ENCODE measurements around the gene KRT72. TPM values are rescaled to one million over a fixed set of nuclear protein-coding genes. Genes with fewer than 3 reads are reported as not detected.

Gene KRT72
- total RNA-seq, 2 experiments from 2014 or later: 82.2 to 83.4 TPM

GRCh38 chr12:52631264-52631663, 30.0 kb upstream of the KRT72 start:
- DNase-seq (no peak), ATAC-seq (ENCODE audit: poor library complexity) (no peak)
- Mint-ChIP-seq H3K27ac (peak overlapping the region; percentile 89), H3K4me3 (peak overlapping the region; percentile 91), H3K36me3 (ENCODE audit: low read depth) (peaks cover 10% of the 10 kb centered on the region), H3K9me3 (no peaks in the 10 kb centered on the region), H3K27me3 (no peaks in the 10 kb centered on the region), H3K4me1 (ENCODE audit: low read depth) (peaks cover 82% of the 10 kb centered on the region)
- Histone ChIP-seq H3K4me1 (ENCODE audit: insufficient read depth, low read length) (peaks cover 67% of the 10 kb centered on the region), H3K36me3 (ENCODE audit: insufficient read depth, low read length) (no peaks in the 10 kb centered on the region), H3K9me3 (ENCODE audit: control insufficient read depth in 1 of 2, insufficient read depth in 1 of 2, low read length in 2 of 2) (no peaks in the 10 kb centered on the region), H3K27ac (ENCODE audit: low read depth in 1 of 2, low read length in 2 of 2) (no peak overlapping the region), H3K4me3 (ENCODE audit: low read length) (no peak overlapping the region), H3K27me3 (ENCODE audit: control insufficient read depth in 1 of 2, insufficient read depth in 2 of 2, low read length in 2 of 2) (no peaks in the 10 kb centered on the region)
- intact Hi-C loops (cut with DNase I, micrococcal nuclease): no loop called here
- TF ChIP-seq CTCF (IDR thresholded peaks at IDR 0.05): no peak
- POLR2A ChIA-PET: interaction anchor here (1.8 kb wide), 1 partner anchor 13 kb away, joined by 6 read pairs; the partner anchor contains the start of gene KRT73
- CTCF ChIA-PET: no interaction called here

DNA sequence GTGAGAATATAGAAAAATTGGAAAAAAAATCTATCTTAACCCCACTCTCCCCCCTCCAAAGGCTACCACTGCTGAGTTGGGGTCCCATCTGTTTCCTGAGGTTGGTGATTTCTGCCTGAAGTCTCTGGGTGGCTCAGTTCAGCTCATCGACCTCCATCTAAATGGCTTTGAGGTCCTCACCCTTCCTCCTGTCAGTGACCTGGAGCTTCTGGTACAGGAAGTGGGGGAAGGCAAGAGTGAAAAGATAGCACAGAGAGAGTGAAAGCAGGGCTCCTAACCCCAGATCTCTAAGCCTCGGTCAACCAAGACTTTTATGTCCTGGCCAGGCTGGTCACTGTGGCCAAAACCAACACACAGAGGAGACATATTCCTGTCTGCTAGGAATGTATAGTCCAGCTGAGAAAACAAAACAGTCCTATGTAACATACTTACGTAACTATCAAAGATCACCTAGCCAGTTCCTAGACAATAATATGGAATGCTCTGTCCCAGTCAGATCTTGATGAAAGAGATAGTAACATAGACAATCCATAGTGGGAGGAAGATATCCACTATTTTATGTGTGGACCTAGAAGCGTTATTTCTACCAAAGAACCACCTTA, 29.4 kb upstream of the KRT72 start:
- H3K36me3 Mint-ChIP-seq (ENCODE audit: low read depth): peaks cover 10% of the 10 kb centered on the region
- intact Hi-C loops (cut with DNase I, micrococcal nuclease): no loop called here
- POLR2A ChIA-PET: interaction anchor here (1.1 to 2.2 kb wide), 3 partner anchors 12 to 45 kb away, joined by 4 to 15 read pairs (median 6); partner anchors contain the start of gene KRT73
- H3K4me3 Mint-ChIP-seq: peak overlapping the region; percentile 91
- H3K27ac ChIP-seq (ENCODE audit: low read depth in 1 of 2, low read length in 2 of 2): no peak overlapping the region
- no peaks in the 10 kb centered on the region for H3K9me3 Mint-ChIP-seq
- peak overlapping the region; percentile 39 for H3K4me3 ChIP-seq (ENCODE audit: low read length)
- H3K27me3 Mint-ChIP-seq: no peaks in the 10 kb centered on the region
- H3K4me1 Mint-ChIP-seq (ENCODE audit: low read depth): peaks cover 84% of the 10 kb centered on the region
- H3K27me3 ChIP-seq (ENCODE audit: control insufficient read depth in 1 of 2, insufficient read depth in 2 of 2, low read length in 2 of 2): no peaks in the 10 kb centered on the region
- H3K9me3 ChIP-seq (ENCODE audit: control insufficient read depth in 1 of 2, insufficient read depth in 1 of 2, low read length in 2 of 2): no peaks in the 10 kb centered on the region
- peak overlapping the region; percentile 89 for H3K27ac Mint-ChIP-seq
- CTCF ChIA-PET: no interaction called here
- H3K36me3 ChIP-seq (ENCODE audit: insufficient read depth, low read length): no peaks in the 10 kb centered on the region
- DNase-seq (peak in 1 of 14 experiments; percentile 14), ATAC-seq (ENCODE audit: poor library complexity) (peak; percentile 27)
- TF ChIP-seq CTCF (IDR thresholded peaks at IDR 0.05): no peak
- peaks cover 64% of the 10 kb centered on the region for H3K4me1 ChIP-seq (ENCODE audit: insufficient read depth, low read length)

GRCh38 chr12:52630008-52630500, 28.8 kb upstream of the KRT72 start:
- no peak for DNase-seq

More at GRCh38 chr12:52630008-52630500, 28.8 kb upstream of the KRT72 start:
- Histone ChIP-seq H3K27ac (ENCODE audit: low read depth in 1 of 2, low read length in 2 of 2) (no peak overlapping the region), H3K4me1 (ENCODE audit: insufficient read depth, low read length) (peaks cover 64% of the 10 kb centered on the region), H3K27me3 (ENCODE audit: control insufficient read depth in 1 of 2, insufficient read depth in 2 of 2, low read length in 2 of 2) (no peaks in the 10 kb centered on the region), H3K36me3 (ENCODE audit: insufficient read depth, low read length) (no peaks in the 10 kb centered on the region), H3K4me3 (ENCODE audit: low read length) (peak overlapping the region; percentile 39), H3K9me3 (ENCODE audit: control insufficient read depth in 1 of 2, insufficient read depth in 1 of 2, low read length in 2 of 2) (no peaks in the 10 kb centered on the region)
- no peak for ATAC-seq (ENCODE audit: poor library complexity)
- CTCF ChIA-PET: no interaction called here
- no peak for TF ChIP-seq CTCF (IDR thresholded peaks at IDR 0.05)
- Mint-ChIP-seq H3K36me3 (ENCODE audit: low read depth) (peaks cover 10% of the 10 kb centered on the region), H3K27ac (peak overlapping the region; percentile 89), H3K4me1 (ENCODE audit: low read depth) (peaks cover 90% of the 10 kb centered on the region), H3K27me3 (no peaks in the 10 kb centered on the region), H3K9me3 (no peaks in the 10 kb centered on the region), H3K4me3 (peak overlapping the region; percentile 91)
- POLR2A ChIA-PET: interaction anchor here (1.0 to 2.2 kb wide), 5 partner anchors 11 to 44 kb away, joined by 3 to 15 read pairs (median 4); partner anchors contain the start of gene KRT73
- intact Hi-C loops (cut with DNase I, micrococcal nuclease): no loop called here
